ENCODE data around the gene PRSS22. TPM values are rescaled to one million over a fixed set of nuclear protein-coding genes. Genes with fewer than 3 reads are reported as not detected.

Gene PRSS22
- polyA plus RNA-seq, 1 donor from 2014 or later = not detected

DNA sequence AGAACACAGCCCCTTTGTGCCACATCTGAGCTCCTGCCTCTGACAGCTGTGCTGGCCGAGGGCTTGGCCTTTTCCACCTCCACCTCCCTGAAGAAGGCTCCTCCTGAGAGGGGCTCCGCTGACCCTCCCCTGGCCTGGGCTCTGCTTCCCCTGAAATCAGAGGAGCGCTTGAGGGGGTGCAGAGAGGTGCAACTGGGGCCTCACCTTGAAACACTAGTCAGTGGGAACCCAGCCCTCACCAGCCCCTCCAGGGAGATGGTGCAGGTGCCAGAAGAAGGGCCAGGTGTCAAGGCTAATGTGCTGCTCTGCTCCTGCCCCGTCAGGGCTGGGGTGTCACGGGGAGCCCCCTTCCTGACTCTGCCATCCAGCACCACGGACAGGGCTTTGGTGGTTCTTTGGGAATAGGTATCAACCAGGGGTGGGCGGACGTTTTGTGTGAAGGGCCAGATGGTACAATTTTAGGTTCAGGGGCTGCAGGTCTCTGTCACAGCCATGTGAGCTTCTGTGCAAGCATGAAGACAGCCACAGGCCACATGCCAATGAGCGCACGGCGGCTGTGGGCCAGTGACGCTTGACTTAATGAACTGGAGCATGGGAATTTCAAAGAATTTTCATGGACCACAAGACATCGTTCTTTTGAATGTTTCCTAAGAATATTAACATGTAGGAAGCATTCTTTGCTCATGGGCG lies 30.0 kb downstream of the PRSS22 start:
- Histone ChIP-seq H3K27me3 (ENCODE audit: insufficient read depth, low read depth, low read length) (no peaks in the 10 kb centered on the region), H3K4me3 (ENCODE audit: low read length) (no peak overlapping the region), H3K36me3 (ENCODE audit: insufficient read depth, low read length) (no peaks in the 10 kb centered on the region), H3F3A (ENCODE audit: insufficient read depth, low read length, poor library complexity, severe bottlenecking) (no peaks in the 10 kb centered on the region), H3K9me2 (ENCODE audit: insufficient read depth, low read length) (no peaks in the 10 kb centered on the region), H4K20me1 (ENCODE audit: insufficient read depth) (no peaks in the 10 kb centered on the region), H3K79me2 (replicated peaks; ENCODE audit: insufficient read depth, low read length) (no peaks in the 10 kb centered on the region), H2AFZ (ENCODE audit: low read depth, low read length) (no peak overlapping the region), H3K27ac (ENCODE audit: low read length) (no peak overlapping the region), H3K4me2 (ENCODE audit: low read length) (no peak overlapping the region), H3K9me3 (ENCODE audit: low read length) (no peaks in the 10 kb centered on the region), H3K9ac (ENCODE audit: low read length) (no peak overlapping the region)
- TF ChIP-seq, protein P1, sequence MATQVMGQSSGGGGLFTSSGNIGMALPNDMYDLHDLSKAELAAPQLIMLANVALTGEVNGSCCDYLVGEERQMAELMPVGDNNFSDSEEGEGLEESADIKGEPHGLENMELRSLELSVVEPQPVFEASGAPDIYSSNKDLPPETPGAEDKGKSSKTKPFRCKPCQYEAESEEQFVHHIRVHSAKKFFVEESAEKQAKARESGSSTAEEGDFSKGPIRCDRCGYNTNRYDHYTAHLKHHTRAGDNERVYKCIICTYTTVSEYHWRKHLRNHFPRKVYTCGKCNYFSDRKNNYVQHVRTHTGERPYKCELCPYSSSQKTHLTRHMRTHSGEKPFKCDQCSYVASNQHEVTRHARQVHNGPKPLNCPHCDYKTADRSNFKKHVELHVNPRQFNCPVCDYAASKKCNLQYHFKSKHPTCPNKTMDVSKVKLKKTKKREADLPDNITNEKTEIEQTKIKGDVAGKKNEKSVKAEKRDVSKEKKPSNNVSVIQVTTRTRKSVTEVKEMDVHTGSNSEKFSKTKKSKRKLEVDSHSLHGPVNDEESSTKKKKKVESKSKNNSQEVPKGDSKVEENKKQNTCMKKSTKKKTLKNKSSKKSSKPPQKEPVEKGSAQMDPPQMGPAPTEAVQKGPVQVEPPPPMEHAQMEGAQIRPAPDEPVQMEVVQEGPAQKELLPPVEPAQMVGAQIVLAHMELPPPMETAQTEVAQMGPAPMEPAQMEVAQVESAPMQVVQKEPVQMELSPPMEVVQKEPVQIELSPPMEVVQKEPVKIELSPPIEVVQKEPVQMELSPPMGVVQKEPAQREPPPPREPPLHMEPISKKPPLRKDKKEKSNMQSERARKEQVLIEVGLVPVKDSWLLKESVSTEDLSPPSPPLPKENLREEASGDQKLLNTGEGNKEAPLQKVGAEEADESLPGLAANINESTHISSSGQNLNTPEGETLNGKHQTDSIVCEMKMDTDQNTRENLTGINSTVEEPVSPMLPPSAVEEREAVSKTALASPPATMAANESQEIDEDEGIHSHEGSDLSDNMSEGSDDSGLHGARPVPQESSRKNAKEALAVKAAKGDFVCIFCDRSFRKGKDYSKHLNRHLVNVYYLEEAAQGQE (IDR thresholded peaks at IDR 0.05; ENCODE audit: borderline replicate concordance) = no peak
- TF ChIP-seq EZH2 (IDR thresholded peaks at IDR 0.05; ENCODE audit: borderline replicate concordance, insufficient read depth, low read length, poor library complexity, severe bottlenecking) = no peak
- no peak for TF ChIP-seq RAD21 (conservative IDR thresholded peaks at IDR 0.05)
- TF ChIP-seq EP300 (conservative IDR thresholded peaks at IDR 0.05; ENCODE audit: poor library complexity, severe bottlenecking) = no peak
- no peak for TF ChIP-seq MXI1 (conservative IDR thresholded peaks at IDR 0.05; ENCODE audit: poor library complexity, severe bottlenecking)

DNA sequence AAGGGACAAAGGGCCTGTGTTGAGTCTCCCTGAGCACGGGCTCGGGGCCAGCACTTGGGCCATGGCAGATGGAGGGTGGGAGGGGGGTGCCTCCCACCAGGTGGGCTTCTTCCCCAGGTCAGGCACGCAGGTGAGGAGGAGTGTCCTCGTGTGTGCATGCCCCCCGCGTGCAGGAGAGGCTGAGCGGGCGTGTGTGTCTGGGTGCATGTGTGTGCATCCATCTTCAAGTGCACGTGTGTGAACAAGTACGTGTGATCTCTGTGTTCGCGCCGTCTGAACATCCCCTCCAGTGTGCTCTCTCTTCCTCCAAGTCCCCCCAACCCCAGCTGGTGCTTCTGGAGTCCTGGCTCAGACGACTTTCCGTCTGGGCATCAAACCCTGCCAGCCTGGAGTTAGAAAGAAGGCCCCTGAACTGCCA lies 30.6 kb downstream of the PRSS22 start:
- Histone ChIP-seq H3K36me3 (ENCODE audit: insufficient read depth, low read length) (no peaks in the 10 kb centered on the region), H3K9ac (ENCODE audit: low read length) (no peak overlapping the region), H3F3A (ENCODE audit: insufficient read depth, low read length, poor library complexity, severe bottlenecking) (no peaks in the 10 kb centered on the region), H2AFZ (ENCODE audit: low read depth, low read length) (no peak overlapping the region), H3K27ac (ENCODE audit: low read length) (no peak overlapping the region), H3K9me3 (ENCODE audit: low read length) (no peaks in the 10 kb centered on the region), H3K4me2 (ENCODE audit: low read length) (no peak overlapping the region), H3K27me3 (ENCODE audit: insufficient read depth, low read depth, low read length) (no peaks in the 10 kb centered on the region), H3K79me2 (replicated peaks; ENCODE audit: insufficient read depth, low read length) (no peaks in the 10 kb centered on the region), H3K4me3 (ENCODE audit: low read length) (no peak overlapping the region), H3K9me2 (ENCODE audit: insufficient read depth, low read length) (no peaks in the 10 kb centered on the region), H4K20me1 (ENCODE audit: insufficient read depth) (no peaks in the 10 kb centered on the region)
- TF ChIP-seq EP300 (conservative IDR thresholded peaks at IDR 0.05; ENCODE audit: poor library complexity, severe bottlenecking) = no peak
- no peak for TF ChIP-seq SMC3 (conservative IDR thresholded peaks at IDR 0.05; ENCODE audit: poor library complexity)
- no peak for TF ChIP-seq MXI1 (conservative IDR thresholded peaks at IDR 0.05; ENCODE audit: poor library complexity, severe bottlenecking)
- no peak for TF ChIP-seq RAD21 (conservative IDR thresholded peaks at IDR 0.05)
- no peak for TF ChIP-seq POLR2AphosphoS5 (IDR thresholded peaks at IDR 0.05)
- TF ChIP-seq, protein P2, sequence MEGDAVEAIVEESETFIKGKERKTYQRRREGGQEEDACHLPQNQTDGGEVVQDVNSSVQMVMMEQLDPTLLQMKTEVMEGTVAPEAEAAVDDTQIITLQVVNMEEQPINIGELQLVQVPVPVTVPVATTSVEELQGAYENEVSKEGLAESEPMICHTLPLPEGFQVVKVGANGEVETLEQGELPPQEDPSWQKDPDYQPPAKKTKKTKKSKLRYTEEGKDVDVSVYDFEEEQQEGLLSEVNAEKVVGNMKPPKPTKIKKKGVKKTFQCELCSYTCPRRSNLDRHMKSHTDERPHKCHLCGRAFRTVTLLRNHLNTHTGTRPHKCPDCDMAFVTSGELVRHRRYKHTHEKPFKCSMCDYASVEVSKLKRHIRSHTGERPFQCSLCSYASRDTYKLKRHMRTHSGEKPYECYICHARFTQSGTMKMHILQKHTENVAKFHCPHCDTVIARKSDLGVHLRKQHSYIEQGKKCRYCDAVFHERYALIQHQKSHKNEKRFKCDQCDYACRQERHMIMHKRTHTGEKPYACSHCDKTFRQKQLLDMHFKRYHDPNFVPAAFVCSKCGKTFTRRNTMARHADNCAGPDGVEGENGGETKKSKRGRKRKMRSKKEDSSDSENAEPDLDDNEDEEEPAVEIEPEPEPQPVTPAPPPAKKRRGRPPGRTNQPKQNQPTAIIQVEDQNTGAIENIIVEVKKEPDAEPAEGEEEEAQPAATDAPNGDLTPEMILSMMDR (IDR thresholded peaks at IDR 0.05; ENCODE audit: poor library complexity, severe bottlenecking) = no peak
- no peak for TF ChIP-seq TAF1 (IDR thresholded peaks at IDR 0.05; ENCODE audit: low read depth)
- TF ChIP-seq, protein P1 (IDR thresholded peaks at IDR 0.05; ENCODE audit: borderline replicate concordance) = no peak
- TF ChIP-seq EZH2 (IDR thresholded peaks at IDR 0.05; ENCODE audit: borderline replicate concordance, insufficient read depth, low read length, poor library complexity, severe bottlenecking) = no peak
